Astrocyte (in vitro differentiated cells and primary cell): ENCODE results near the gene RPS6KB2.
"Not testable (repeated sequence)": the region's sequence is repeated elsewhere in the genome, so short reads cannot be mapped to it uniquely, and the experiment has no call there.

Source experiments
- EZH2 ChIP-seq: IDR thresholded peaks from 2 replicates; pipeline ENCODE4 v1.6.1; 2012; ENCODE audit warnings: mild to moderate bottlenecking, low read length, inconsistent platforms; ENCODE audit not compliant: insufficient read depth
- TF ChIP-seq, protein P1 (sequence below): IDR thresholded peaks from 2 replicates; pipeline ENCODE4 v1.5.1; 2011; ENCODE audit warnings: low read depth, mild to moderate bottlenecking, inconsistent platforms, low read length, moderate library complexity; ENCODE audit not compliant: insufficient read depth

GRCh38 chr11:67403085-67403484, 25.2 kb upstream of the RPS6KB2 start:
- TF ChIP-seq, protein P1, sequence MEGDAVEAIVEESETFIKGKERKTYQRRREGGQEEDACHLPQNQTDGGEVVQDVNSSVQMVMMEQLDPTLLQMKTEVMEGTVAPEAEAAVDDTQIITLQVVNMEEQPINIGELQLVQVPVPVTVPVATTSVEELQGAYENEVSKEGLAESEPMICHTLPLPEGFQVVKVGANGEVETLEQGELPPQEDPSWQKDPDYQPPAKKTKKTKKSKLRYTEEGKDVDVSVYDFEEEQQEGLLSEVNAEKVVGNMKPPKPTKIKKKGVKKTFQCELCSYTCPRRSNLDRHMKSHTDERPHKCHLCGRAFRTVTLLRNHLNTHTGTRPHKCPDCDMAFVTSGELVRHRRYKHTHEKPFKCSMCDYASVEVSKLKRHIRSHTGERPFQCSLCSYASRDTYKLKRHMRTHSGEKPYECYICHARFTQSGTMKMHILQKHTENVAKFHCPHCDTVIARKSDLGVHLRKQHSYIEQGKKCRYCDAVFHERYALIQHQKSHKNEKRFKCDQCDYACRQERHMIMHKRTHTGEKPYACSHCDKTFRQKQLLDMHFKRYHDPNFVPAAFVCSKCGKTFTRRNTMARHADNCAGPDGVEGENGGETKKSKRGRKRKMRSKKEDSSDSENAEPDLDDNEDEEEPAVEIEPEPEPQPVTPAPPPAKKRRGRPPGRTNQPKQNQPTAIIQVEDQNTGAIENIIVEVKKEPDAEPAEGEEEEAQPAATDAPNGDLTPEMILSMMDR = not testable (repeated sequence)
- not testable (repeated sequence) for TF ChIP-seq EZH2
